Activated CD4-positive, alpha-beta T cell treated with anti-CD3 and anti-CD28 coated beads, Interleukin-2, amount 10 ng/mL, durations not matched to agents 24 days and 14 days (primary cell): Measurements from ENCODE around the gene PRKN. TPM values are rescaled to one million over a fixed set of nuclear protein-coding genes. Genes with fewer than 3 reads are reported as not detected.
A peak's percentile ranks its signal among the peaks of the same experiment; 100 is the strongest.

Experiments used
- DNase-seq: peaks from one replicate; pipeline ENCODE4 v3.0.0; 2022
- H3K27ac Mint-ChIP-seq: one replicate; pipeline ENCODE4 v1.8.0; 2022; ENCODE audit warnings: mild to moderate bottlenecking, mixed read lengths
- H3K27me3 Mint-ChIP-seq: one replicate; pipeline ENCODE4 v1.8.0; 2022; ENCODE audit warnings: mixed read lengths
- H3K36me3 Mint-ChIP-seq: one replicate; pipeline ENCODE4 v1.8.0; 2022; ENCODE audit warnings: low read depth, mild to moderate bottlenecking, mixed read lengths
- H3K4me1 Mint-ChIP-seq: one replicate; pipeline ENCODE4 v1.8.0; 2021; ENCODE audit warnings: mixed read lengths
- H3K4me3 Mint-ChIP-seq: one replicate; pipeline ENCODE4 v1.8.0; 2022; ENCODE audit warnings: mild to moderate bottlenecking, moderate library complexity, mixed read lengths
- H3K9me3 Mint-ChIP-seq: one replicate; pipeline ENCODE4 v1.8.0; 2021; ENCODE audit warnings: mixed read lengths
- intact Hi-C: fragments of 100-400 bp; cut with micrococcal nuclease; formaldehyde crosslinking; loops from one replicate; pipeline ENCODE4 v1.15.1; 2023
- total RNA-seq: library from RNA; stranded (reverse); gene quantifications from 2 replicates; pipeline ENCODE4 v1.2.3, GENCODE V29; 2022

The PRKN gene
- total RNA-seq, 1 donor from 2014 or later, result not detected

DNA sequence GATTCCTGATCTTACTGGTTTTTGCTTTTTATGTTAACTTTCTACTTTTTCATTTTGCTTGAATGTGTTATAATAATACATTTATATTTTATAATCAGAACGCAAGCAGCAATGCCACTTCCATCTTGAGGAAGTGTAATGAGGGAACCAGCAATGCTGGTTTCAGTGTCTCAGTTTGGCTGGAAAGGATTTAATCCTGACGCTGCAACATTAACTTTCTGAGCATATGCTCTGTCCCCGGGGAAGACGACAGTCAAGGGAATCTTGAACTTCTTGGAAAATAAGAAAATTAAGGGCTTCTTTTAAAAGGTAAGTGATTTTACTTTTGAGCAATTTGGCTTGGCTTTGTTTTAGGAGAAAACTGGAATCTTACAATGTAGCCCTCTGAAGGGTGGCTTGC, 1248.2 kb downstream of the PRKN start:
- Mint-ChIP-seq H3K9me3 (no peaks in the 10 kb centered on the region), H3K36me3 (no peaks in the 10 kb centered on the region), H3K27me3 (no peaks in the 10 kb centered on the region), H3K4me1 (no peaks in the 10 kb centered on the region), H3K4me3 (no peak overlapping the region), H3K27ac (no peak overlapping the region)
- intact Hi-C loops, result no loop called here
- no peak for DNase-seq

DNA sequence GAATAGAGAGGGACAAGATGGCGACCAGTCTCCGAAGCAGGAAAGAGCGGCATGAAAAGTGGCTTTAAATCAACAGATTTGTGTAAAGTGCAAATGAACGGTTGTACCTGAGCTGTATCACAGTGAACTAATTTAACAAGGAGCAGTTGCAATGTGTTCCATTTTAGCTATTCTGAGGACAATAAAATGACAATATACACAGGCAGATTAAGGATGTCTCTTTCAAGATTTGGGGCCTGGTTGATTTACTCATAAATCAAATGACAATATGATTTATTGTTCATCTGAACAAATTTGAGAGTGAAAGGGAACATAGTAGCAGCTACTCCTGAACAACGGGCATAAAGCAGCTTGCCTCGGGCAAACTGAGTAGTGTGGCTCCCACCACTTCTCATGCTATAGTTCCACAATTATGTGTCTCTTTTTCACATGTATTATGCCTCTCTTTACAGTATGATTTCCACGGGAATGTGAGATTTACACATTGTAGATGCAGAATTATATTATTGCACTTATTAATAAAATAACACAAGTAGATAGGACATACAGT, 1249.6 kb downstream of the PRKN start:
- Mint-ChIP-seq H3K4me3 (no peak overlapping the region), H3K27me3 (no peaks in the 10 kb centered on the region), H3K9me3 (no peaks in the 10 kb centered on the region), H3K27ac (no peak overlapping the region), H3K4me1 (no peaks in the 10 kb centered on the region), H3K36me3 (no peaks in the 10 kb centered on the region)
- no peak for DNase-seq
- intact Hi-C loops, result no loop called here

DNA sequence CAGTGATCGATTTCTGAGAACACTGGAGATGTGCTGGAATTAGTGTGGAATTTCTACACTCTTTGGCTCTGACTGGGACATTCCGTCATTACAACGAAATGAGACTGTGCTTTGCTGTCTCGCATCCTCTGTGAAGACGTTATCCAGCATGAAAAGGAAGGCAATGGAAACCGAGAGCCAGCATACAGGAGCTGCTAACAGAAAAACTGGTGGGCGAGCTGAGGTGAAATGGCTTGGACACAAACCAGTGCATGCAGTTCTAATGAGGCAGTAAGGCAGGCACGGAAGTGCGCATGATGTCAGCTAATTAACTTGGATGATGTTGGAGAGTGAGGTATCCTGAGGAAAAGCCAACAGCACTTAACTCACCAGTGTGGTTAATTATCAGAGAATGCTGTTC, 1250.9 kb downstream of the PRKN start:
- Mint-ChIP-seq H3K36me3 (no peaks in the 10 kb centered on the region), H3K4me3 (no peak overlapping the region), H3K4me1 (no peaks in the 10 kb centered on the region), H3K9me3 (no peaks in the 10 kb centered on the region), H3K27me3 (no peaks in the 10 kb centered on the region), H3K27ac (no peak overlapping the region)
- intact Hi-C loops, result no loop called here
- DNase-seq, result no peak

DNA sequence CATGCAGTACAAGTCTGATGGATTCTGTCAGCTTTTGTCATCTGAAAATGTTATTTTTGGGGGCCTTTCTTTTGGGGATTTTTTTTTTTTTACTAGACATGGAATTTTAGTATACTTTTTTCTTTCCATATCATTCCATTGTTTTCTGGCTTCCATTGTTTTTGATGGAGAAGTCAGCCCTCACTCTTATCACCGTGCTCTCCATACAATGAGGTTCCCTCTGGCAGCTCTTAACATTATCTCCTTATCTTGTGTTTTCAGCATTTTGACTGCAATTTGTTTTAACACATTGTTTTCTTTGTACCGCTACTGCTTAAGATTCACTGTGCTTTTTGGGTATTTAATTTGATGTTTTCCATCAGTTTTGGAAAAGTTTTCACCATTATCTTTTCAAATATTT, 1262.2 kb downstream of the PRKN start:
- Mint-ChIP-seq H3K27me3 (no peaks in the 10 kb centered on the region), H3K27ac (no peak overlapping the region), H3K4me3 (no peak overlapping the region), H3K9me3 (no peaks in the 10 kb centered on the region), H3K36me3 (no peaks in the 10 kb centered on the region), H3K4me1 (no peaks in the 10 kb centered on the region)
- DNase-seq, result no peak
- intact Hi-C loops, result no loop called here

DNA sequence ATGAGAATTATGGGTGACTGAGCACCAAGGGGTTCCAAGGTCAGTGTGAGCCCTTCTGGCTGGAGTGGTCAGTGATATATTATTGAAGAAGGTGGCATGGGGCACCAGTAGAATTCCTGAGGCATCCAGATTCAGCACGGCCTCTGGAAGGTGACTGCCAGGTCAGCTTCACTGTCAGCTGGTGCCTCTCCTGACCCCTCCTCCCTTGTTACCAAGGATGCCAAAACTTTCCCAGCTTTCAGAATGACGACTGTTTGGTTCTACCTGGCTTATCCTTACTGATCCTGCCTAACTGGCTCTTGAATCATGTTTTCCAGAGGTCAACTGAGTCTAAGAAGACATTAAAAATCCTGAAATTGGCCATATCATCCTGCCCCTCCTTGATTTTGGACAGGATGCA, 1264.5 kb downstream of the PRKN start:
- peaks cover 9% of the 10 kb centered on the region for H3K4me1 Mint-ChIP-seq
- no peak overlapping the region for H3K4me3 Mint-ChIP-seq
- no peak for DNase-seq
- no peaks in the 10 kb centered on the region for H3K27me3 Mint-ChIP-seq
- no peaks in the 10 kb centered on the region for H3K9me3 Mint-ChIP-seq
- no peak overlapping the region for H3K27ac Mint-ChIP-seq
- H3K36me3 Mint-ChIP-seq, result no peaks in the 10 kb centered on the region
- intact Hi-C loops, result no loop called here

DNA sequence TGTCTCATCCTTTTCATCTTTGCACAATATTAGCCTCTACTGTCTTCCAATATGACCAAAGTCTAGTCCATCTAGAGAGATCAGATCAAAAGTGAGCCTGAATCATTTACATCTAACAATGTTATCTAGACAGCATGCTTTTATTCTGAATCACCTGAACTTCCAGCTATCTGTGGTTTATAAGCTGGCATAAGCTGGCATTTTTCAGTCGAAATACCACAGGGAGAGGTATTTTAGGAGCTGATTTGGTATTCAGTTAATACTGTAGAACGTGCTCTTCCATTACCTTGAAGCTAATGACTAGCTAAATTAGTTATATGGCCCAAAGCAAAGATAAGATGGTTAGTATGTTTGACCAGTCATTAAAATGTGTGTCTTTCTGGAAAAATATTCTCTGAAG, 1265.4 kb downstream of the PRKN start:
- Mint-ChIP-seq H3K27me3 (no peaks in the 10 kb centered on the region), H3K9me3 (no peaks in the 10 kb centered on the region), H3K4me1 (peaks cover 12% of the 10 kb centered on the region), H3K4me3 (no peak overlapping the region), H3K36me3 (no peaks in the 10 kb centered on the region), H3K27ac (no peak overlapping the region)
- DNase-seq, result no peak
- intact Hi-C loops, result no loop called here

DNA sequence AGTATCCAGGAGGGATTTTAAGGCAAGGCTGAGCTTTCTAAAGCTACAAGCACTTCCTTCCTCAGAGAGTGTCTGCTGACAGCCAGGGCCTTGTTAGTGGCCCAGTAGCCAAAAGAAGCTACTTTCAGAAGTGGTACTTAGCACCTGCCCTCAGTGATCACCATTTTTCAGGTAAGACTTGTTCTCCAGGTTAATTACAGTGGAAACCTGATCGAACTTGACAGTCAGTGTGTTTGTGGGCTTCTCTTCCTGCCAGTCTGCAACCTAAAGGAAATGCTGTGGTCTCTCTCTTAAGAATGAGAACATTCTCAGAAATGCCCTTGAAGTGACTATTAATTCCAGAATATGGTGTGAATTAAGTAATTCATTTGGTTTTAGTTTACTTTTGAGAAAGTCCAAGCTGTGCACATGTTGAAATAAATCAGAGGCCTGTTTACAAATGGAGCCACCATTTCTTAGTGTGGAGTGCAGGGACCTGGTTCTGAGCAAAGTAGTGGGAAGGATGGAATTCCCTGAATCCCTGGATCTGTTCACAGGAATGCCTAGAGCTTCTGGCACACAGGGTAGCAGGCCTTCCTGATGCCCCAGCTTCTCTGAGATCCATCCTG, 1268.5 kb downstream of the PRKN start:
- peak; percentile 53 for DNase-seq
- intact Hi-C loops, result no loop called here
- Mint-ChIP-seq H3K27ac (no peak overlapping the region), H3K36me3 (no peaks in the 10 kb centered on the region), H3K9me3 (no peaks in the 10 kb centered on the region), H3K27me3 (no peaks in the 10 kb centered on the region), H3K4me3 (no peak overlapping the region), H3K4me1 (peaks cover 12% of the 10 kb centered on the region)

DNA sequence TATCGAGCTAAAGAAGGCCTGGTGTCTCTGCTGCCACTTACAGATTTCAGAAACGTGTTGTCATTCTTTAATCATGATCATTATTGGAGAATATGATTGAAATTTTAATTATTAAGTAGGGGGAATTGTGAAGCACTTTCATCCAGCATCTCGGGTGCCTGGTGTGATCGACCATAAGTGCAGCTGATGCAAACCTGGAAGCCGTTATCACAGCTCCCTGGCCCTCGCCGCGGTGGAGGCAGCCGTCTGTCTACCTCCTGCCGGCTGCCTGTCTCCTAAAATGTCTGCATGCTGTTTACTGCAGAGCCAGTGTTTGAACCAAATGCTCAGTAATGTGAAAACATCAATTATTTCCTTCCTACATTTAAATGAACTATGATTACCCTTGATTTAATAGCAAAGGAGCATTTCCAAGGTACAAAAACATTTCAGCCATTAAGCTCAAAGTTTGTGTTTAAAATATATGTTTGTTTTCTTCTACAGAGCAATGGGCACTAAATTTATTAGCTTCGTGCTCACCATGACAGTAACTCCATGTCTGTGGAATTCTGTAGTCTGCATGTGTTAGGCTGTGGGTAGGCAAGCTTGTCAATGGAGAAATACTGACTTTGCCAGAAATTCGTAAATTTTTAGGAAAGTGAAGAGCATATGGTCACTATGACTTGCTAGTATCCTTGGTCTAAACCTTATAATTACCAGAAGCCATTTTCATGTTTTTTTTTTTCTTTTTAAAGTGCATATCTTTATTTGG, 1269.2 kb downstream of the PRKN start:
- intact Hi-C loops, result no loop called here
- Mint-ChIP-seq H3K9me3 (no peaks in the 10 kb centered on the region), H3K36me3 (no peaks in the 10 kb centered on the region), H3K4me1 (peaks cover 12% of the 10 kb centered on the region), H3K4me3 (no peak overlapping the region), H3K27ac (no peak overlapping the region), H3K27me3 (no peaks in the 10 kb centered on the region)
- no peak for DNase-seq

DNA sequence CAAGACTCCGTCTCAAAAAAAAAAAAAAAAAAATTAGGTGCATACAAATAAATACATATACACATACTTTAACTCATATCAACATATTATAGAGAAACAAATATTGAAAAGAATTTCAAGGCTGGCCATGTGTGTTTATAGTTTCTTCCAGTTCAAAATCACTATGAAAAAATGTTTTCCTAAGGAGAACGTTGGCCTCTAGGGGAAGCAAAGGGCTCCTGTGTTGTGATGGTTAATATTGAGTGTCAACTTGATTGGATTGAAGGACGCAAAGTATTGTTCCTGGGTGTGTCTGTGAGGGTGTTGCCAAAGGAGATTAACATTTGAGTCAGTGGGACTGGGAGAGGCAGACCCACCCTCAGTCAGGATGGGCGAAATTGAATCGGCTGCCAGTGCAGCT, 1271.7 kb downstream of the PRKN start:
- H3K27ac Mint-ChIP-seq, result no peak overlapping the region
- no peaks in the 10 kb centered on the region for H3K27me3 Mint-ChIP-seq
- H3K4me3 Mint-ChIP-seq, result no peak overlapping the region
- H3K4me1 Mint-ChIP-seq, result peaks cover 12% of the 10 kb centered on the region
- H3K36me3 Mint-ChIP-seq, result no peaks in the 10 kb centered on the region
- H3K9me3 Mint-ChIP-seq, result no peaks in the 10 kb centered on the region
- DNase-seq, result no peak
- intact Hi-C loops, result no loop called here

DNA sequence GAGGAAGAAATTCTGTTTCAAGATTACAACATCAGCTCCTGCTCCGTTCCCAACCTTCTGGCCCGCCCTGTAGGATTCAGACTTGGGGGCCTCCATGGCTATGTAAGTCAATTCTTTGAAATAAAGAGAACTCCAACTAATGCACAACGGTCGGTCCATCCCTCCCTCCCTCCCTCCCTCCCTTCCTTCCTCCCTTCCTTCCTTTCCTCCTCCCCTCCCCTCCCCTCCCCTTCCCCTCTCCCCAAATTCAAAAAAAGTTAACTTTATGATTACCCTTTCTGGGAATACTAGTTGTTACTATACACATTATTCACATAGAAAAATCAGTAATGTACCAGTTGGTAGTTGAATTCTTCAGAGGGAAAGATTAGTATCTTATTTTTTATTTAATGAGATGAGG, 1274.0 kb downstream of the PRKN start:
- Mint-ChIP-seq H3K4me1 (peaks cover 4% of the 10 kb centered on the region), H3K27ac (no peak overlapping the region), H3K9me3 (no peaks in the 10 kb centered on the region), H3K4me3 (no peak overlapping the region), H3K27me3 (no peaks in the 10 kb centered on the region), H3K36me3 (no peaks in the 10 kb centered on the region)
- intact Hi-C loops, result no loop called here
- no peak for DNase-seq

DNA sequence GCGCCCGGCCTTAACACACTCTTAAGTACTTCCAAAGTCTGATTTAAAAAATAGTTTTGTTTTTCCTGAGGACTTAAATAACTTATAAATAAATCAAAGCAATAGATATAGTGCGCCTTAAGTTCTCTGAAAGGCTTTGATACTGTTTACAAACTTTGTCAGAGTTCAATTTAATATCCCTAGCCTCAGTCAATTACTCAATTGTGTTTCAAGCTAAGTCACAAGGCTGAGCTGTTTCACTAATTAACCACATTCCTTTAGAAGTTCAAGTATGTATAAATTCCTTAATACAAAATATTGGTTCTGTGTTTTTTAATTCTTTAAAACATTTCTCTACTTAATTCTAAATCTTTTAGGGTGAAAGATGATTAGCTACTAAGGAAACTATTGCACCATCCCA, 1275.3 kb downstream of the PRKN start:
- Mint-ChIP-seq H3K27ac (no peak overlapping the region), H3K27me3 (no peaks in the 10 kb centered on the region), H3K9me3 (no peaks in the 10 kb centered on the region), H3K4me3 (no peak overlapping the region), H3K4me1 (no peaks in the 10 kb centered on the region), H3K36me3 (no peaks in the 10 kb centered on the region)
- intact Hi-C loops, result no loop called here
- no peak for DNase-seq

DNA sequence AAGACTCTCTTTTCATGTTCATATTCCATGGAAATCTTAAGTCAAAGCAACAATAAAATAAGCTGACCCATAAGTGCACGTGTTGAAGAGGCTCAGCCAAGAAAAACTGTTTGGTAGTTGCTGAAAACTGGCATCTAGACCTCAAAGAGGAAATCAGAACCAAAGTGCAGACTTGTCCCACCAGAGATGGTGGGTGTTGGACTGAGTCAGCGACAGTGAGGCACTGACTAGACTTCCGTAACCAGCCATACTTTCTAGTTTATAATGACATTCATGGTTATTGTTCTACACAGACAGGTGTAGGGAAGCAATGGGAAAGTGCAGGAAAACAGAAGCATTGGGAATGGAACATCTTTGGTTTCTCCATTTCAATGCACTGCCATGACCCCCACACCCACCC, 1278.0 kb downstream of the PRKN start:
- Mint-ChIP-seq H3K4me3 (no peak overlapping the region), H3K27ac (no peak overlapping the region), H3K4me1 (peaks cover under 1% of the 10 kb centered on the region), H3K27me3 (no peaks in the 10 kb centered on the region), H3K9me3 (no peaks in the 10 kb centered on the region), H3K36me3 (no peaks in the 10 kb centered on the region)
- no peak for DNase-seq
- intact Hi-C loops, result no loop called here

DNA sequence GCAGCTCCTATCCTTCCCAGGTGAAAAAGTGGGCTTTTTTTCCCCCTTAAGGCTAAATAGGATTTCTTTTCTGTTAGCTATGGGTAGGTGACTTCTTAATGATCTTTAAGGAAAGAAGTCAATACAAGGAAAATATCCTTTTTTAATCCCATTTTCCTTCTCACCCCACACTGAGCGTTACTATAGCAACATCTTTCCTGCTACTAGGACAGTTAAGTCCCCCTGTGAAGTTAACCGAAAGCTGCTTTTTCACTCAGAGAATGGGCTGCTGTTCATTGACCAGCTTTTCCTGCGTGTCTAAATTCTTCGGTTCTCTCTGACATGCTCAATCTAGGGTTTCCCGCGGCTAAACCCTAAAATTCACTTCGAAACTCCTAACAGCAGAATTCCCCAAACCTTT, 1280.6 kb downstream of the PRKN start:
- H3K27ac Mint-ChIP-seq, result no peak overlapping the region
- H3K27me3 Mint-ChIP-seq, result no peaks in the 10 kb centered on the region
- no peaks in the 10 kb centered on the region for H3K36me3 Mint-ChIP-seq
- H3K9me3 Mint-ChIP-seq, result no peaks in the 10 kb centered on the region
- H3K4me1 Mint-ChIP-seq, result peaks cover 3% of the 10 kb centered on the region
- intact Hi-C loops, result no loop called here
- no peak for DNase-seq
- H3K4me3 Mint-ChIP-seq, result no peak overlapping the region

DNA sequence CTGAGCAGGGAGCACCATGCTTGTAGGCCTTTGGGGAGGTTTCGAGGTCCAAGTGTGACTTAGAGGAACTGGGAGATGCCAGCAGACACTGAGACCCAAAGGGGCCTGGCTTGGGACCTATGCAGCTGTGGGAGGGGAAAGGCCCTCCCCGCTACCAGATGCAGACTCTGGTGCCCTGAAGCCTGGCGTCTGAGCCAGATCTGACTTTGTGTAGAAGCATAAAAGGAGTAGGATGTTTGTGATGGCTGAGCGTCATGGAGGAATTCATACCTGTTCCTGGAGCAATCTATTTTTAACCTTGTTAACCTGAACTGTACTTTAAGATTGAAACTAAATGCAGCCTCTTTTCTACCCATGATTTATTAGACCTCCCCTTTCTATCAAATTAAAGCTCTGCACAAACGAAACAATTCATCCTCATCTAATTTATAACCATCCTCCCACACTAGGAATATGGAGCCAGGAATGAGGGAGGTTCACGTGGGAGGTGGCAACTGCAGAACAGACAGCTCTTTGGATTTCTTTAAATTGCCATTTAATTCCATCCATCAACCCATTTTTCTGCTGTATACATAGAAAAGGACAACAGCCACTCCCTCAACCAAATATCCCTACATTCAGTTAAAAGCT, 1281.2 kb downstream of the PRKN start:
- DNase-seq, result no peak
- Mint-ChIP-seq H3K4me1 (peaks cover 3% of the 10 kb centered on the region), H3K9me3 (no peaks in the 10 kb centered on the region), H3K27ac (no peak overlapping the region), H3K27me3 (no peaks in the 10 kb centered on the region), H3K36me3 (no peaks in the 10 kb centered on the region), H3K4me3 (no peak overlapping the region)
- intact Hi-C loops, result no loop called here
